Endothelial cell of umbilical vein (primary cell): ENCODE measurements around the gene C11orf24. TPM values are rescaled to one million over a fixed set of nuclear protein-coding genes. Genes with fewer than 3 reads are reported as not detected.

Experiments
- BruUV-seq: library from RNA; stranded (reverse); fragments of 400-500 nt; replicated peaks from 2 replicates; lab custom pipeline; 2021; lab: Mats Ljungman, UMichigan
- CTCF ChIA-PET: fragments of 300-600, 350-600 bp; sonication (Branson Sonifier 250); formaldehyde crosslinking; loops from one replicate; lab custom pipeline; 2021; ENCODE audit warnings: antibody characterized with exemption, inconsistent platforms; lab: Charles Lee
- POLR2A ChIA-PET: fragments of 300-600, 350-600 bp; sonication (Branson Sonifier 250); formaldehyde crosslinking; loops from one replicate; lab custom pipeline; 2021; ENCODE audit warnings: antibody characterized with exemption, inconsistent platforms; lab: Charles Lee
- DNase-seq: peaks from one replicate; pipeline ENCODE4 v3.0.0-alpha.2; 2011; ENCODE audit warnings: low read depth, low spot score
- FAIRE-seq: peaks from 2 replicates; lab custom pipeline; 2011; peaks lifted over from hg19 to GRCh38; lab: Jason Lieb, UNC
- H2AFZ ChIP-seq: 2 replicates; pipeline ENCODE4 v1.6.0; 2012; ENCODE audit warnings: low read depth, low read length, control low read depth, inconsistent platforms
- H3K27ac ChIP-seq: 2 replicates; pipeline ENCODE4 v1.5.1; 2011; ENCODE audit warnings: low read depth, mild to moderate bottlenecking, control low read depth, low read length, moderate library complexity; ENCODE audit not compliant: insufficient read depth
- H3K27me3 ChIP-seq, 2 experiments: 2 replicates each; pipeline versions ENCODE4 v1.6.0 to v1.6.1; 2011; ENCODE audit warnings: low read length in 2 of 2, mixed read lengths in 1 of 2; ENCODE audit not compliant: control insufficient read depth in 2 of 2, insufficient read depth in 2 of 2
- H3K36me3 ChIP-seq, 2 experiments: 2 replicates in 1 of 2; 3 replicates in 1 of 2; pipeline ENCODE4 v1.5.1; 2011; ENCODE audit warnings: low read length in 2 of 2, mild to moderate bottlenecking in 1 of 2, moderate library complexity in 1 of 2; ENCODE audit not compliant: control insufficient read depth in 2 of 2, insufficient read depth in 2 of 2; ENCODE audit errors: extremely low read depth in 1 of 2
- H3K4me1 ChIP-seq: 3 replicates; pipeline ENCODE4 v1.5.1; 2011; ENCODE audit warnings: mild to moderate bottlenecking, low read length; ENCODE audit not compliant: control insufficient read depth, insufficient read depth; ENCODE audit errors: extremely low read depth
- H3K4me2 ChIP-seq: 2 replicates; pipeline ENCODE4 v1.6.1; 2011; ENCODE audit warnings: low read length, control low read depth, mixed read lengths; ENCODE audit not compliant: insufficient read depth
- H3K4me3 ChIP-seq, 3 experiments: fragments of 200-600 bp in 1 of 3; sonication (generic), shearing (Covaris generic) in 1 of 3; replicated peaks in 1 of 3; 2 replicates each; pipeline ENCODE4 v1.5.1; 2011 to 2016; ENCODE audit warnings: control low read depth in 3 of 3, low read length in 3 of 3, mild to moderate bottlenecking in 2 of 3, inconsistent platforms in 1 of 3, low read depth in 1 of 3, moderate library complexity in 1 of 3; ENCODE audit not compliant: insufficient read depth in 1 of 3
- H3K79me2 ChIP-seq: 2 replicates; pipeline ENCODE4 v1.6.0; 2012; ENCODE audit warnings: low read length, inconsistent platforms; ENCODE audit not compliant: control insufficient read depth, insufficient read depth
- H3K9ac ChIP-seq: replicated peaks from 2 replicates; pipeline ENCODE3; 2011; ENCODE audit warnings: low read length, control low read depth; ENCODE audit not compliant: insufficient read depth; ENCODE audit errors: extremely low read depth
- H3K9me1 ChIP-seq: replicated peaks from 3 replicates; pipeline ENCODE4 v1.6.0; 2011; ENCODE audit warnings: mild to moderate bottlenecking, low read length; ENCODE audit not compliant: control insufficient read depth, insufficient read depth; ENCODE audit errors: extremely low read depth
- H3K9me3 ChIP-seq: replicated peaks from 2 replicates; pipeline ENCODE4 v1.5.1; 2012; ENCODE audit warnings: low read length, inconsistent platforms; ENCODE audit not compliant: control insufficient read depth, insufficient read depth
- H4K20me1 ChIP-seq: replicated peaks from 2 replicates; pipeline ENCODE3; 2011; ENCODE audit warnings: mild to moderate bottlenecking, low read length; ENCODE audit not compliant: control insufficient read depth, insufficient read depth; ENCODE audit errors: extremely low read depth
- CTCF ChIP-seq, 2 donors: IDR thresholded peaks; 1 replicate in 1 of 2; 2 replicates in 1 of 2; pipeline ENCODE4 v1.5.1; 2011; ENCODE audit warnings: low read length in 2 of 2, mild to moderate bottlenecking in 2 of 2, moderate library complexity in 2 of 2, control low read depth in 1 of 2, inconsistent platforms in 1 of 2, low read depth in 1 of 2; ENCODE audit not compliant: insufficient read depth in 1 of 2; ENCODE audit errors: extremely low read depth in 1 of 2
- EZH2 ChIP-seq: IDR thresholded peaks from 2 replicates; pipeline ENCODE4 v1.6.1; 2012; ENCODE audit warnings: borderline replicate concordance, low read depth, mild to moderate bottlenecking, moderate library complexity, low read length, inconsistent platforms; ENCODE audit not compliant: severe bottlenecking
- FOS ChIP-seq: IDR thresholded peaks from 2 replicates; pipeline ENCODE4 v1.6.1; 2011; ENCODE audit warnings: mild to moderate bottlenecking, low read length, moderate library complexity, borderline replicate concordance; ENCODE audit not compliant: insufficient read depth
- GATA2 ChIP-seq: IDR thresholded peaks from 2 replicates; pipeline ENCODE4 v1.7.0; 2011; ENCODE audit warnings: low read depth, mild to moderate bottlenecking, moderate library complexity, mixed read lengths, low read length; ENCODE audit not compliant: insufficient read length, insufficient read depth
- JUN ChIP-seq: IDR thresholded peaks from 2 replicates; pipeline ENCODE4 v1.6.1; 2011; ENCODE audit warnings: borderline replicate concordance, low read depth; ENCODE audit not compliant: insufficient read length, insufficient read depth
- MAX ChIP-seq: IDR thresholded peaks from 2 replicates; pipeline ENCODE4 v1.6.1; 2011; ENCODE audit not compliant: insufficient read depth, insufficient read length
- MYC ChIP-seq: IDR thresholded peaks from one replicate; pipeline ENCODE4 v1.6.1; 2011; ENCODE audit warnings: mild to moderate bottlenecking, low read depth, low read length
- POLR2A ChIP-seq: IDR thresholded peaks from 2 replicates; pipeline ENCODE4 v1.6.1; 2012; ENCODE audit warnings: low read depth, mild to moderate bottlenecking, control low read depth, low read length
- POLR2AphosphoS5 ChIP-seq: IDR thresholded peaks from 2 replicates; pipeline ENCODE4 v1.6.1; 2012; ENCODE audit warnings: low read depth, mild to moderate bottlenecking, control low read depth, low read length, moderate library complexity; ENCODE audit not compliant: insufficient read depth
- dilution Hi-C: fragments of 300-500 bp; cut with MboI; formaldehyde crosslinking; loops from one replicate; pipeline ENCODE4 v1.15.0; 2019; ENCODE audit warnings: low sequenced_read_pairs; ENCODE audit not compliant: extremely low pct_ligation_motif_present
- intact Hi-C: fragments of 100-400 bp; cut with micrococcal nuclease; formaldehyde crosslinking; loops from one replicate; pipeline ENCODE4 v1.10.0; 2022
- polyA plus RNA-seq, 4 experiments: library from polyadenylated mRNA; depleted of rRNA in 3 of 4; stranded (reverse) in 3 of 4; unstranded in 1 of 4; fragments of >200 nt; gene quantifications; 2 replicates each; pipeline versions ENCODE4 v1.2.1 to v1.2.3, GENCODE V29; 2011 to 2012; ENCODE audit warnings: missing spikeins in 1 of 4
- total RNA-seq: library from RNA; stranded (reverse); gene quantifications from 2 replicates; pipeline ENCODE4 v1.2.3, GENCODE V29; 2021

C11orf24 gene
- total and polyA plus RNA-seq, 2 donors (not counting 3 experiments of a cell fraction or from before 2014, with no cell fraction given), result 26.4 to 34.1 TPM

DNA sequence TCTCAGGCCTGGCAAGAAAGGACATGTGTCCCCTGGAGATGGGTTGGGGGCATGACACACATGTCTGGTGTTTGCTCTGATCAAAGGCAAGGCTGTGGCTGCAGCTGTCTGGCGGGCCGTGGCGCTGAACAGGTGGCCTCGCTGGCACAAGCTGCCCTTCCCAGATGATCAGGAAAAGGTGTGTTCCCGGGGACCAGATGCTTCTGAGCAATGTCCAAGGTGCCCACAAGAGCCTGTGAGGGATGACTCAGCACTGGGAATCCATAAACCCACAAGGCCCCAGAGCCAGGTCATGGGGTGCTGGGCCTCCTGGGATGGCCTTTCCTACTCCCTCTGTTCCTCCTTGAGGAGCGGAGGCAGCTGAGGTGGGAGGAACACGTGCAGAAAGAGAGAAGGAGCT, 30.9 kb upstream of the C11orf24 start:
- no peaks in the 10 kb centered on the region for H3K27me3 ChIP-seq
- H3K79me2 ChIP-seq, result no peaks in the 10 kb centered on the region
- no peaks in the 10 kb centered on the region for H3K36me3 ChIP-seq
- POLR2A ChIA-PET, result no interaction called here
- dilution Hi-C loops (no loop called here), intact Hi-C loops (no loop called here)
- H3K9me1 ChIP-seq, result no peaks in the 10 kb centered on the region
- H3K9ac ChIP-seq, result no peak overlapping the region
- no TSS peak for BruUV-seq
- DNase-seq, result no peak
- H3K4me2 ChIP-seq, result no peak overlapping the region
- H3K9me3 ChIP-seq, result no peaks in the 10 kb centered on the region
- no peak for FAIRE-seq
- no peaks in the 10 kb centered on the region for H4K20me1 ChIP-seq
- H3K4me3 ChIP-seq, result no peak overlapping the region
- H3K4me1 ChIP-seq, result no peaks in the 10 kb centered on the region
- CTCF ChIA-PET, result interaction anchor here (0.8 kb wide), 1 partner anchor 45 kb away, joined by 3 read pairs; no protein-coding TSS in a partner anchor
- TF ChIP-seq CTCF (IDR thresholded peaks at IDR 0.05; ENCODE audit: extremely low read depth in 1 of 2, insufficient read depth in 1 of 2, low read depth in 1 of 2, low read length in 2 of 2) (no peak), FOS (no peak), POLR2A (no peak), MYC (no peak), JUN (no peak), POLR2AphosphoS5 (no peak), EZH2 (no peak), GATA2 (no peak), MAX (no peak)
- no peak overlapping the region for H3K27ac ChIP-seq
- no peak overlapping the region for H2AFZ ChIP-seq
